SK-N-MC (cell line): ENCODE results near the gene PARD3.

ENCODE experiments used
- DNase-seq: peaks from one replicate; pipeline ENCODE4 v3.0.0-alpha.2; 2011; ENCODE audit warnings: low read depth, low spot score
- H3K27ac ChIP-seq: fragments of 200-600 bp; sonication (generic); 2 replicates; pipeline ENCODE4 v1.5.1; 2016; ENCODE audit warnings: mixed run types
- H3K36me3 ChIP-seq: fragments of 200-600 bp; sonication (generic); 2 replicates; pipeline ENCODE4 v1.6.1; 2017; ENCODE audit warnings: antibody characterized with exemption, low read length, mixed read lengths; ENCODE audit not compliant: insufficient read depth
- H3K4me3 ChIP-seq: fragments of 200-600 bp; sonication (generic); 2 replicates; pipeline ENCODE4 v1.5.1; 2016
- H3K9ac ChIP-seq: fragments of 200-600 bp; sonication (generic); 2 replicates; pipeline ENCODE4 v1.8.0; 2017; ENCODE audit warnings: mixed run types, mixed read lengths; ENCODE audit not compliant: insufficient read length
- H3K9me3 ChIP-seq: fragments of 200-600 bp; sonication (generic); 2 replicates; pipeline ENCODE4 v1.6.1; 2017; ENCODE audit warnings: low read depth, mild to moderate bottlenecking, antibody characterized with exemption, low read length, moderate library complexity, mixed read lengths
- EZH2 ChIP-seq: fragments of 200-600 bp; sonication (generic); IDR thresholded peaks from one replicate; pipeline ENCODE4 v1.6.1; 2017; ENCODE audit warnings: antibody characterized with exemption
- FOXP2 ChIP-seq: optimal IDR thresholded peaks from 2 replicates; pipeline ENCODE3; 2011; ENCODE audit warnings: mild to moderate bottlenecking, moderate library complexity; ENCODE audit not compliant: insufficient read depth; ENCODE audit errors: extremely low read length, control extremely low read depth
- POLR2AphosphoS5 ChIP-seq: IDR thresholded peaks from 2 replicates; pipeline ENCODE4 v1.6.1; 2012; ENCODE audit warnings: mild to moderate bottlenecking, low read depth, low read length, borderline replicate concordance

Gene PARD3

DNA sequence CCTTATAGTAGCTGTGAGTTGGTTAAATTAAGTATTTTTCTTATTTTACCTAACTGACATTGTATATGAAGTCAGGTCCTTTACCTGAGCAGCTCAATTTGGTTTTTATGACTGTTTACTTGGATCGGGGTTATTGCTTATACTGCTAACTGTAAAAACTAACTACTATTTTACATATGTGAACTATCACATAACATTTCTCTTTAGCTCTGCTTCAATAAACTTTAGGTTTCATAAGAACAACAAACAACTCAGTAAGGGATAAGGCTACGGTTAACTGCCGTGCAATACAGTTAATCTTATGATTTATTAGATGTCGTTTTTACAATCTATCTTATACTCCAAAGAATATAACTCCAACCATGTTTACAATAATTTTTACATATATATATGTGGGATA lies 480.2 kb downstream of the PARD3 start:
- Histone ChIP-seq H3K27ac (no peak overlapping the region), H3K9ac (no peak overlapping the region), H3K36me3 (no peaks in the 10 kb centered on the region), H3K9me3 (no peaks in the 10 kb centered on the region), H3K4me3 (no peak overlapping the region)
- no peak for DNase-seq
- TF ChIP-seq POLR2AphosphoS5 (no peak), EZH2 (no peak), FOXP2 (no peak)

DNA sequence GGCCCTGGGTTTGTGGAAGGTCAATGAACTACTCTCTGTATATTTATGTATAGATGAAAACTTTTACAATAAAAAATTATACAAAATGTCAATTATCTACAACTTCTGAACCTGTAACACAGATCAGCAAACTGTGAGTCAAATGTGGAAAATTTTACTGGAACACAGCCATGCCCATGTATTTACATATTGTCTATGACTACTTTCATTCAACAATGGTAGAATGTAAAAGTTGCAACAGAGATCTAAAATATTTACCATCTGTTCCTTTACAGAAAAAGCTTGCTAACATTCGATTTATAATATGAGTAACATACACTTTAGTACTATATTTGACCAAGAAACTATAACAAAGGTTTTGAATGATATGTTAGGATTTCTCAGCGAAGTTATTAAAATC lies 481.6 kb downstream of the PARD3 start:
- Histone ChIP-seq H3K4me3 (no peak overlapping the region), H3K9me3 (no peaks in the 10 kb centered on the region), H3K9ac (no peak overlapping the region), H3K36me3 (no peaks in the 10 kb centered on the region), H3K27ac (no peak overlapping the region)
- no peak for TF ChIP-seq FOXP2
- TF ChIP-seq POLR2AphosphoS5, result no peak
- no peak for TF ChIP-seq EZH2
- no peak for DNase-seq

DNA sequence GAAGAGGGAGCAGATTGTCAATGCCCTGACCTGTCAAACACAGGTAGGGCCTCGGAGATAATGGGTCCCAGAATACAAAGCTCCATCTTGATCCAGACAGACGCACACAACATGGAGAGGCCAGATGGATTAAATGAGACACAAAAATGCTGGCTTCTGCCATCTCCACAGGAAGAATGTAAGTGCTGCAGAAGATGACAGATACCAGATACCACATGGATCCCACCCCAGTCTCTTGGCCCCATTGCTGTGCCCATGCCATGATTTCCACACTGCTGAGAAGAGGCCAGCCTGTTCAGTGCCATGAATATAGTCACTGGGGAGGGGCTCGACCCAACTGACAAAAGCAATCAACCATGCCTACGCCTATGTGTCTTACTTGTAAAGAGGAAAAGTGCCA lies 487.9 kb downstream of the PARD3 start:
- no peak for DNase-seq
- no peak for TF ChIP-seq EZH2
- no peak for TF ChIP-seq FOXP2
- no peak for TF ChIP-seq POLR2AphosphoS5

DNA sequence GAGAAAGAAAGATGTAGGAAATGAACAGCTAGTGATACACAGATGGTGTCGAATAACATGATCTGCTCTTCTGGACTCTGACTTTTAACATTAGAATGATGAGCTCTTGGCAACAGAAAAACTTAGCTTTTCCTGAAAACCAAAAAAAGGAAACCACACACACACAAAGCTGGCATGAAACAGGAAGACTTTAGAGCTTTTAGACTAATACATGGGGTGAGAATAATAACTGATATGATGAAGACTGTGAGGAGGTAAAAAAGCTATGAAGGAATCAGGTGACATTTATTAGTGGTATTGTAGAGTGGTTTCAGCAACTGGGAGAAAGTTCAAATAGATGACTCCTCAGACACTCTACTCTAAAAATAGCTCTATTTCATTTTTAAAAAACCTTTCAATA lies 491.9 kb downstream of the PARD3 start:
- Histone ChIP-seq H3K9ac (no peak overlapping the region), H3K27ac (no peak overlapping the region), H3K4me3 (no peak overlapping the region), H3K36me3 (no peaks in the 10 kb centered on the region), H3K9me3 (no peaks in the 10 kb centered on the region)
- TF ChIP-seq FOXP2, result no peak
- no peak for DNase-seq

More for the DNA sequence above, 487.9 kb downstream of the PARD3 start:
- no peaks in the 10 kb centered on the region for H3K36me3 ChIP-seq
- H3K9me3 ChIP-seq, result no peaks in the 10 kb centered on the region
- H3K27ac ChIP-seq, result no peak overlapping the region
- H3K9ac ChIP-seq, result no peak overlapping the region
- H3K4me3 ChIP-seq, result no peak overlapping the region

DNA sequence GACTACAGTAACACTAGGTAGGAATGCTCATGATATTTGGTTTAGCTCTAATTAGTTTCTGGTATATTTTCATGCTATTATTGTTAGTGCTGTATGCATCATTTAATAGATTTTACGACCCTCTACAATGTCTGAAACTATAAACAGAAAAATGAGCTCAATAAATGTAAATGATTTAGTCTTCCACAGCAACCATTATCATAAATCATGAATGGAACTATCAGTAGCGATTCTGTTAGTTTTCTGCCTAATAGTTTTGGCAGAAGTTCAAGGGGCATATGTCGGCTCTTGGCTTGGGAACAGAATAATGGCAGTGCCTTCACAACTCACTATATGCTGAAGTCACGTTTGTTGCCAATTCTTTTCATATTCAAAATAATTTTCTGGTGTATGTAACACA lies 494.8 kb downstream of the PARD3 start:
- H3K4me3 ChIP-seq, result peak overlapping the region; percentile 38; the same call in 1 of the 2 replicates
- DNase-seq, result peak; percentile 40
- H3K9me3 ChIP-seq, result no peaks in the 10 kb centered on the region
- H3K9ac ChIP-seq, result no peak overlapping the region
- peak overlapping the region; percentile 54; the same call in 1 of the 2 replicates for H3K27ac ChIP-seq
- TF ChIP-seq EZH2 (no peak), FOXP2 (no peak), POLR2AphosphoS5 (no peak)
- no peaks in the 10 kb centered on the region for H3K36me3 ChIP-seq

DNA sequence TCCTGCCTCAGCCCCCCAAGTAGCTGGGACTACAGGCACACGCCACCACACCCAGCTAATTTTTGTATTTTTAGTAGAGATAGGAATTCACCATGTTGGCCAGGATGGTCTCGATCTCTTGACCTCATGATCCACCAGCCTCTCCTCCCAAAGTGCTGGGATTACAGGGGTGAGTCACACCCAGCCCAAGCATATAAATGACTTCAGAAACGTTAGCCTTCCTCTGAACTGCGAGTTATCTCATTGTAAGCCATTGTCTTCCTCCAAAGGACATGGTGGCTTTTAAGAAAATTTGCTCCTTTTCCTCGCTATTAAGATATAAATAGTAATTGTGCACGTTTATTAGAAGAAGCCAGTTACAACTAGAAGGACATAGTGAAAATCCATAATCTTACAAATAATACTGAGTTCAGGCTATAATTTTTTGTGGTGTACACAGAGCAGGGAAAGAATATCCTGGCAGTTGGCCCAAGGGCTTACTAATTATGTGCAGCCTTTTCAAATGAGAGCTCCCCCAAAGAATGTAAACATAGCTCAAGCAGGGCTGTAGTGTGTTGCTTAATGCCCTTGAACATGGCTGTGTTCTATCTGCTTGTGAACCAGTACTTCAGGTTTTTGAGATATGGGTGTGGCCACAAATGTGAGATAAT lies 495.8 kb downstream of the PARD3 start:
- DNase-seq, result peak; percentile 47
- no peak overlapping the region for H3K27ac ChIP-seq
- H3K9ac ChIP-seq, result no peak overlapping the region
- H3K4me3 ChIP-seq, result no peak overlapping the region; the same call in 1 of the 2 replicates
- TF ChIP-seq FOXP2 (no peak), EZH2 (no peak), POLR2AphosphoS5 (no peak)
- no peaks in the 10 kb centered on the region for H3K36me3 ChIP-seq
- H3K9me3 ChIP-seq, result no peaks in the 10 kb centered on the region

DNA sequence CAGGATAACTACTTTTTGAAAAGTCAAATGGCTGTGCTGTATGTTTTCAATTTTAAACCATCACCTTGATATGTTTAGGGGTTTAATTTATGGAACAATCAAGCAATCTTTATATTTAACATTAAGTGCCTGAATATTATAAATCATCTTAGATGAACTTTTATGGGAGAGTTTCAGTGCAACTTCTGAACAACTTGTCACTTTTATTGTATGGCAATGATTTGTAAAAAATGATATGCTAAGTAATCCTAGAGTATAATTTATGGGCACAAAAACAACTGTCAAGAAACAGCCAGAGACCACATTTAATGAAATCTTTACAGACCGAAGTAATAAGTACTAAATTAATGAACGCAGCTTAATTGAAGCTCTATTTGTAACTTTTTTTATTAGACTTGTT lies 498.9 kb downstream of the PARD3 start:
- no peak overlapping the region for H3K27ac ChIP-seq
- H3K36me3 ChIP-seq, result no peaks in the 10 kb centered on the region
- no peaks in the 10 kb centered on the region for H3K9me3 ChIP-seq
- no peak for DNase-seq
- TF ChIP-seq EZH2 (no peak), FOXP2 (no peak), POLR2AphosphoS5 (no peak)
- no peak overlapping the region for H3K4me3 ChIP-seq
- H3K9ac ChIP-seq, result no peak overlapping the region

DNA sequence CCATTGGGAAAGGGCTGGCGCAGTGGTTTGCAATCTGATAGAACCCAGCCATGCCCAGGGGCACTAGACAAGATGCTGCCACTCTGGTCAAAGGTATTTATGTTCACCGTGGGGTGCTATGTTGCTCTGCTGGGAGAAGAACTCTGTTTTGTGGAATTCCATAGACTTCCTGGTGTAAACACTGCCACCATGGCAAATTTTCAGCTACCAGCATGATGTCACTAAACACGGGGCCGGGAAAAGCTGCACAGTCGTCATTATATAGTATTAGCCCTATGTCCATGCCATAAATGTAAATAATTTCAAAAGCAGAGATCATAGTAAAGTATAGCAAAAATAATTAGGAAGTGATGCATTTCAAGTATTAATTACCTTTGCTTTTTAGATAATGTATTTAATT lies 500.6 kb downstream of the PARD3 start:
- TF ChIP-seq FOXP2 (no peak), EZH2 (no peak), POLR2AphosphoS5 (no peak)
- Histone ChIP-seq H3K4me3 (no peak overlapping the region), H3K9ac (no peak overlapping the region), H3K27ac (no peak overlapping the region), H3K36me3 (no peaks in the 10 kb centered on the region), H3K9me3 (no peaks in the 10 kb centered on the region)
- DNase-seq, result no peak

DNA sequence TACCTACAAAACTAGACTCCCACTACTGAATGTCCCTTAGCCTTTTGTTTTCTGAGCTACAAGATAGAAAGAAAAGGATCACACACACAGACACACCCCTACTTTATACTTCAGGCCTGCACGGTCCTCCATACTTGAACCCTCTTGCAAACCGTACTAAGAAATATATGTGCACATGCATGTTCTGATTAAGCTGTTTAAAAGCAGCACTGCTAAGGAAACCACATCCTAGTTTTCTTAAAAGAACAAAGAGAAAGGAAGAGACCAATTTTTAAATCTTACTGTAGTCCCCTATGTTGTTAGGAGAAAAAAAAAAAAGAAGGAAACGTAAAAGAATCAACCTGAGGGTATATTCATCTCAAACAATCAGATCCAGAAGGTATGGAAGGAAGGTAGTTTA lies 501.2 kb downstream of the PARD3 start:
- no peak for TF ChIP-seq FOXP2
- no peak for TF ChIP-seq EZH2
- no peak for TF ChIP-seq POLR2AphosphoS5
- no peaks in the 10 kb centered on the region for H3K9me3 ChIP-seq
- no peak for DNase-seq
- no peaks in the 10 kb centered on the region for H3K36me3 ChIP-seq
- H3K9ac ChIP-seq, result no peak overlapping the region
- no peak overlapping the region for H3K27ac ChIP-seq
- no peak overlapping the region for H3K4me3 ChIP-seq
